GM10248 (cell line): ENCODE measurements around the gene ZNF319.
A peak's percentile ranks its signal among the peaks of the same experiment; 100 is the strongest.

Experiments used
- CTCF ChIA-PET: fragments of 300-600 bp; sonication (Branson Sonifier 250); formaldehyde crosslinking; extraction: SDS; loops from one replicate; lab custom pipeline; 2021; ENCODE audit warnings: antibody characterized with exemption; lab: Yijun Ruan, JAX
- POLR2A ChIA-PET: fragments of 350-650 bp; sonication (Branson Sonifier 250); formaldehyde crosslinking; extraction: SDS; loops from one replicate; lab custom pipeline; 2020; ENCODE audit warnings: antibody characterized with exemption; lab: Yijun Ruan, JAX
- DNase-seq: peaks from one replicate; pipeline ENCODE4 v3.0.0; 2012; ENCODE audit errors: extremely low spot score
- TF ChIP-seq, protein P1 (sequence below): IDR thresholded peaks from 2 replicates; pipeline ENCODE4 v1.5.1; 2012; ENCODE audit warnings: mild to moderate bottlenecking, low read depth; ENCODE audit errors: extremely low read depth, missing control alignments, control extremely low read depth

The ZNF319 gene

DNA sequence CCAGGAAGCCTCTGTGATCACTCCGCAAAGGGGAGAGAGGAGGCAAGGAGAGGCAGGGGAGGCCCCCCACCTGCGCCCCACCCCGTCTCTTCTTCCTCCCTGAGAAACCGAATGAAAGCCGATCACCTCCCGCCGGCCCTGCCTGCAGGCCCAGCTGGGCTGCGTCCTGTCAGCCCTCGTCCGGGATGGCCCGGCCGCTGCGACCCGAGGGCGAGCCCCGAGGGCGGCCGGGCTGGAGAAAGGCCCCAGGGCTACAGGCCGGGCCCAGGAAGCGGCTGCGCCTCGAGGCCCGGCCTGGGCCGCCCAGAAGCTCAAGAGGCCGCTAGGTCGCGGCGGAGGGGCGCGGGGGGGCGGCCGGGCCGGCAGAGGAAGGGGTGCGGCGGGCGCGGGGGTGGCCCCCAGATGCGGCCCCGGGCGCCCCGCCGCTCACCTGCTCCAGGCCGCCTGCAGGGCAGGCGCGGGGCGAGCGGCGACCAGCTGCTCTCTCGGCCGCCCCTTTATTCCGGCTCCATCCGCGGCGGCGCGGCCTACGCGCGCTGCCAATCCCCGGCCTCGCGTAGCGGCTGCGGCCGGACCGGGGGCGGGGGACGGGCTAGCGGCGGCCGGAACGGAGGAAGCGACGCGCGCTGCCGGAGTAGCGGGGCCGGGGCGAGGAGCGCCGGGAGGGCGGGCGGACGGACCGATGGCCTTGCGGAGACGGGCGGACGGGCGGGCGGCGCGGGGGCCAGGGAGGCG, at the start of gene ZNF319:
Gene ZNF319, minus strand, starts transcription at position 702 of the 735 bp plus-strand sequence. CDS start 2,407 bp downstream, outside the sequence.
- TF ChIP-seq, protein P1, sequence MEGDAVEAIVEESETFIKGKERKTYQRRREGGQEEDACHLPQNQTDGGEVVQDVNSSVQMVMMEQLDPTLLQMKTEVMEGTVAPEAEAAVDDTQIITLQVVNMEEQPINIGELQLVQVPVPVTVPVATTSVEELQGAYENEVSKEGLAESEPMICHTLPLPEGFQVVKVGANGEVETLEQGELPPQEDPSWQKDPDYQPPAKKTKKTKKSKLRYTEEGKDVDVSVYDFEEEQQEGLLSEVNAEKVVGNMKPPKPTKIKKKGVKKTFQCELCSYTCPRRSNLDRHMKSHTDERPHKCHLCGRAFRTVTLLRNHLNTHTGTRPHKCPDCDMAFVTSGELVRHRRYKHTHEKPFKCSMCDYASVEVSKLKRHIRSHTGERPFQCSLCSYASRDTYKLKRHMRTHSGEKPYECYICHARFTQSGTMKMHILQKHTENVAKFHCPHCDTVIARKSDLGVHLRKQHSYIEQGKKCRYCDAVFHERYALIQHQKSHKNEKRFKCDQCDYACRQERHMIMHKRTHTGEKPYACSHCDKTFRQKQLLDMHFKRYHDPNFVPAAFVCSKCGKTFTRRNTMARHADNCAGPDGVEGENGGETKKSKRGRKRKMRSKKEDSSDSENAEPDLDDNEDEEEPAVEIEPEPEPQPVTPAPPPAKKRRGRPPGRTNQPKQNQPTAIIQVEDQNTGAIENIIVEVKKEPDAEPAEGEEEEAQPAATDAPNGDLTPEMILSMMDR = no peak
- peak; percentile 60 for DNase-seq
- CTCF ChIA-PET = interaction anchor here (0.7 to 3.6 kb wide), 14 partner anchors 10 to 391 kb away, joined by 3 to 18 read pairs (median 3); partner anchors contain the start of gene KATNB1
- POLR2A ChIA-PET = interaction anchor here (1.3 kb wide), 1 partner anchor 129 kb away, joined by 3 read pairs; the partner anchor contains the start of gene CFAP20

DNA sequence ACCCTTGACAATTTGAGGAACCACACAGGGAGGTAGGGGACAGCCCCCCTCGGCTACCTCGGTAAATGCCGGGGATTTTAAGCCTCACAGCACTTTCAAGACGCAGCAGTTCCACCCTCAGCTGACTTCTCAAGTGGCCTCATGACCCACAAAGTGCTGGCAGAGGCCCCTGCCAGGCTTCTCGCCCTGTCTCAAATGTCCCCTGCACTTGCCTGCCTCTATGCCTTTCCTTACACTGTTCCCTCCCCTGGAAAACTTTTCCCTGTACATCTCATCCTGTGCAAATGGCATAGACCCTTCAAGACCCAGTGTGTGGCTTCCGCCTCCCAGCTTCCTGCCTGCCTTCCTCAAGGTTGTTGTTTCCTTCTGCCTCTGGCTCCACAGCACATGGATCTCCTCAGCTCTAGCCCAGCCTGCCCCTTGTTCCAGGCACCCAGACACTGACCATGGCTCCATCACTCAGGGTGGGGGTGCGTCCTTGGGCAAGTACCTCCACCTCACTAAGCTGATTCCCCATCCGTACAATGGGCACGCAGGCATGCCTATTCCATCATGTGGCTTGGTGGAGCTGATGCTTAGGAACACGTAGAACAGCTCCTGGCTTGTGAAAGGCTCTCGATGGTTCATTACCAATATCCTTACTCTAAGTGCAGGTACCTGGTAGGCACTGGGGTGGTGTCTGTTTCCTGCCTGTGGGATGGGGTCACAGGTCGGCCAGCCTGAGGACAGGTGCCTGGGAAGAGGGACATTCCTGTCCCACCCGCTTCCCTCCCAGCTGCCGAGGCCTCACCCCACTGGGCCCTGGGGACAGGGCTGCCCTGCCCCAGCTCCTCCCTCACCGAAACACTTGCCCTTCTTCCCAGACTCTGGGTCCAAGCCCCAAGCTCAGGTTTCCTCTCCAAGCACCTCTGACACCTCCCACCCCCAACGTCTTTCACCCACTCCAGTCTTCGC, 49.0 kb upstream of the ZNF319 start:
- ChIA-PET POLR2A (no interaction called here), CTCF (interaction anchor here (0.9 to 1.6 kb wide), 2 partner anchors 15 to 17 kb away, joined by 3 read pairs; no protein-coding TSS in a partner anchor)
- TF ChIP-seq, protein P1 = no peak
- no peak for DNase-seq

DNA sequence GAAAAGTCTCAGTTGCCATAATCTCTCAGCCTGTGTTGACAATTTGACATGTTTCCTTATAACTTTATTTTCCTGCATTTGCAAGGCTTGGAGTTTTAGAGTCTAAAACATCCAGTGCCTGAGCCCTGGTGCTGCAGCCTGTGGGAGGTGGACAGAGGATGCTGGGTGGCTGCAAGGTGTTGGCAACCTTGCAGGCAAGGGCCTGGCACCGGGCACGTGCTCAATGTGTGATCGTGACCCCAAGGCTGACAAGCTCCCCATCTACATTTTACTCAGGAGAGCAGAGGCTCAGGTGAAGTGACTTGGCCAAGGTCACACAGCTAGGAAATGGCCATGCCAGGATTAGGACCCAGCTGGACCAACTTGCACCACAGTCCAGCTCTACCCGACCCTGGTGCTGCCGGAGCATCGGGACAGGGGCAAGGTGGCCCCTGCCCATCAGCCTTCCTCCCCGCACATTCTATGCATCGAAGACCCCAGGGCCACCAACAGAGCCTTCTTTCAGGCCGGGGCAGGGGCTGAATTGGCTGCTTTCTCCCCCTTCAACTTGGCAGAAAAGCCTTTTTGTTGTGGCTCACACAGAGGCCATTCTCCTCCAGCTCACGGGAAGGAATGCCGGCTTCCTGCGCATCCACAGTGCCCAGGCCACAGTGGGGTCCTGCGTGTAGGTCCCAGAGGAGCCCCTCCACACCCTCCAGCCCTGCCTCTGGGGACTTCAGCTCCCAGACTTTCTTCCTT, 48.2 kb upstream of the ZNF319 start:
- ChIA-PET POLR2A (no interaction called here), CTCF (interaction anchor here (0.9 to 1.6 kb wide), 3 partner anchors 14 to 77 kb away, joined by 3 read pairs; no protein-coding TSS in a partner anchor)
- TF ChIP-seq, protein P1 = no peak
- no peak for DNase-seq

DNA sequence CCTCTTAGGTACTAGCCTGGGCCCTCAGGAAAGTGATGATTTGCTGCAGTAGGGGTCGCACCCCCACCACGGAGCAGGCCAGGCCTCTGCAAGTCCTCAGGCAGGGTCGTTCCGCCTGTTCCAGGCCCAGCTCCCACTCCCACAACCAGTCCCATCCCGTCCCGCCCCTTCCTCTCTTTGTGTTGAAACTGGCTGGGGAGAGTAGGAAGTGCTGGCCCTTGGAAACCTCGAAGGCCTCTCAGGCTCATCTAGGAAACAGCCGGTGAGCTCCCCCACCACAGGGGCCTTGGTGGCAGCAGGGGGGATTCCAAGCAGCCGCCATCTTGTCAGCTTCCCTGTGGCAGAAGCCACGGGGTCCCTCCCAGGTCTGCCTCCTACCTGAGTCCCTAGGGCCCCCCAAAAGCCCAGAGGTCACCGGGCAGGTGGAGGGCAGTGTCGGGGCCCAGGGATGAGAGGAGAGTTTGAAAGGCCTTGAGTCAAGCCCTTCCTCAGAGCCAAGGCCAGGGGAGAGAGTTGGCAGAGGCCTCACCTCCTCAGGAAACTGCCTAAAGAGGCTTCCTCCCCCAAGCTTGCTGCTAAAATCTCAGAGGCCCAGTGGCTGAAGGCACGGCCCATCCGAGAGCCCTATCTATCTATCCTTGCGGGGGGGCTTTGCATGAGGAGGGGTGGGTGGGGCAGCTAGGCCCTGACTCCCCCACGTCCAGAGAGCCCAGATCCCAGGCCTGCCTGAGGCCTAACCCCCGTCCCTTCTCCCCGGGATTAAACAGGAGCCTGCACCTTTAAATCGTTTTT, 47.3 kb upstream of the ZNF319 start:
- CTCF ChIA-PET = interaction anchor here (1.4 kb wide), 1 partner anchor 78 kb away, joined by 3 read pairs; no protein-coding TSS in a partner anchor
- no peak for DNase-seq

DNA sequence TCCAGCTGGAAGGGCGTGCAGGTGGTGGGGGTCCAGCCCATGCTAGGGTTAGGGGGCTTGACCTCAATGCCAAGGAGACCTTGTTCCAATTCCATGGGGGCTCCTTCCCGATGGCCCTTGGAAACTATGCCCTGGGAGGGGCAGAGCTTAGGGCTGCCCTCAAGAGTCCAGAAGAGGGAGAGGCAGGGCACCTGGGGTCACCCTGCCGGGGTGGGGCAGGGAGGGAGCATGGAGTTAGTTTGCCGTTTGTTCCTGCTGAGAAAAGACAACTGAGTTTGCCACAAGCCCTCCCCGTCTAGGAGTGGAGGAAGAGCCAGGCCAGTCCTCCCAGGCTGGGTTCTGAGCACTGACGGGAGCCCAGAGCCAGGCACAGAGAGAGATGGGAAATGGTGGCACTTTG, 46.5 kb upstream of the ZNF319 start:
- no peak for DNase-seq
- CTCF ChIA-PET = no interaction called here
- TF ChIP-seq, protein P1 = no peak
- POLR2A ChIA-PET = no interaction called here

More for the DNA sequence above, 47.3 kb upstream of the ZNF319 start:
- POLR2A ChIA-PET = no interaction called here
- TF ChIP-seq, protein P1 = no peak
